Colonic mucosa (tissue), 4 donors: ENCODE measurements around the gene LYPD5. TPM values are rescaled to one million over a fixed set of nuclear protein-coding genes. Genes with fewer than 3 reads are reported as not detected.
A peak's percentile ranks its signal among the peaks of the same experiment; 100 is the strongest.

Experiments
- DNase-seq: peaks from one replicate; pipeline ENCODE4 v3.0.0-alpha.2; 2020
- H3K27ac ChIP-seq: fragments of 200-600 bp; one replicate; pipeline ENCODE4 v1.8.0; 2021
- H3K27me3 ChIP-seq: fragments of 200-600 bp; one replicate; pipeline ENCODE4 v1.8.0; 2021
- H3K36me3 ChIP-seq: fragments of 200-600 bp; one replicate; pipeline ENCODE4 v1.8.0; 2021
- H3K4me1 ChIP-seq: fragments of 200-600 bp; one replicate; pipeline ENCODE4 v1.8.0; 2021; ENCODE audit warnings: mild to moderate bottlenecking
- H3K4me3 ChIP-seq: fragments of 200-600 bp; one replicate; pipeline ENCODE4 v1.8.0; 2021
- H3K9ac ChIP-seq, 2 donors: one replicate each; pipeline ENCODE4 v1.7.0; 2013; ENCODE audit warnings: control low read depth in 2 of 2, low read depth in 2 of 2, low read length in 2 of 2
- H3K9me3 ChIP-seq: fragments of 200-600 bp; one replicate; pipeline ENCODE4 v1.8.0; 2021
- intact Hi-C: fragments of 100-400 bp; cut with DNase I; formaldehyde crosslinking; loops from one replicate; pipeline ENCODE4 v1.14.1; 2022
- total RNA-seq, 2 donors: library from RNA; stranded (reverse); fragmentation: NEBNext Ultra II Directional in 1 of 2; extraction: Animal tissue kit (Norgen Biotek cat#: 25700) in 1 of 2; gene quantifications; one replicate each; pipeline ENCODE4 v1.2.1, GENCODE V29; 2021
- TF ChIP-seq, protein P1 (sequence below): fragments of 200-600 bp; IDR thresholded peaks from one replicate; pipeline ENCODE4 v1.8.0; 2022; ENCODE audit warnings: antibody characterized with exemption, mild to moderate bottlenecking
- donor health status: healthy.
- donor health status: DM: no; HTN: no; CAD: no.
- donor health status: DM: no; HTN: no; CAD: no.

LYPD5 gene
- total RNA-seq, 2 donors from 2014 or later: 3.3 to 3.9 TPM

DNA sequence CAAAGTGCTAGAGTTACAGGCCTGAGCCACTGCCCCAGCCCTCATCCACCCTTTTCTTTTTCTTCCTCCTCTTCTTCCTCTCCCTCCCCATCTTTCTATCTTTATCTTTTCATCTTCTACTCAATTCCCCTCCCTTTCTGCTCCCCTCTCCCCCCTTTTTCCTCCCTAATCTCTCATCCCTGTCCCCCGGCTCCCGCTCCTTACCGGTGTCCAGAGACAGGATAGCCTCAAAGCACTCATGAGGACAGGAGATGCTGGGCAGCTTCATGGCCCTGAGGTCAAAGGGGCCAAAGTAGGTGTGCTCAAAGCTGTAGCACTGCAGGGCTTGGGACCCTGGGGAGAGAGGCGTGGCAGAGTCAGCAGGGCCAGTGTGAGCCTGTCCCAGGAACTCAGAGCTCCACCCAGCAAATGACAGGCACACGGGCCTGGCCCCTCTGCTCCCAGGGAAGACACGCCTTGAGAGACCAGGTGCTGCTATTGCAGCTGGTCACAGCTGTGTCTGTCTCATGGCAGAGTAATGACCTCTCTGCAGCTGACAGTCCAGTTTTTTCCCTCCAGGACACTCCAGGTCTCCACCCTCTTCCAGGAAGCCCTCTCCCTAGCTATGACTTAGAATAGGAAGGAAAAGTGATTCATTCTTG lies 2.6 kb downstream of the LYPD5 start:
- TF ChIP-seq, protein P1, sequence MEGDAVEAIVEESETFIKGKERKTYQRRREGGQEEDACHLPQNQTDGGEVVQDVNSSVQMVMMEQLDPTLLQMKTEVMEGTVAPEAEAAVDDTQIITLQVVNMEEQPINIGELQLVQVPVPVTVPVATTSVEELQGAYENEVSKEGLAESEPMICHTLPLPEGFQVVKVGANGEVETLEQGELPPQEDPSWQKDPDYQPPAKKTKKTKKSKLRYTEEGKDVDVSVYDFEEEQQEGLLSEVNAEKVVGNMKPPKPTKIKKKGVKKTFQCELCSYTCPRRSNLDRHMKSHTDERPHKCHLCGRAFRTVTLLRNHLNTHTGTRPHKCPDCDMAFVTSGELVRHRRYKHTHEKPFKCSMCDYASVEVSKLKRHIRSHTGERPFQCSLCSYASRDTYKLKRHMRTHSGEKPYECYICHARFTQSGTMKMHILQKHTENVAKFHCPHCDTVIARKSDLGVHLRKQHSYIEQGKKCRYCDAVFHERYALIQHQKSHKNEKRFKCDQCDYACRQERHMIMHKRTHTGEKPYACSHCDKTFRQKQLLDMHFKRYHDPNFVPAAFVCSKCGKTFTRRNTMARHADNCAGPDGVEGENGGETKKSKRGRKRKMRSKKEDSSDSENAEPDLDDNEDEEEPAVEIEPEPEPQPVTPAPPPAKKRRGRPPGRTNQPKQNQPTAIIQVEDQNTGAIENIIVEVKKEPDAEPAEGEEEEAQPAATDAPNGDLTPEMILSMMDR: no peak
- peak; percentile 70 for DNase-seq
- H3K9me3 ChIP-seq: no peaks in the 10 kb centered on the region
- H3K4me1 ChIP-seq: peaks cover 10% of the 10 kb centered on the region
- no peak overlapping the region for H3K4me3 ChIP-seq
- H3K36me3 ChIP-seq: no peaks in the 10 kb centered on the region
- H3K27ac ChIP-seq: peak overlapping the region; percentile 47
- H3K27me3 ChIP-seq: no peaks in the 10 kb centered on the region
- intact Hi-C loops: loop anchor here (10.0 kb wide), 1 partner anchor 255 kb away; no protein-coding TSS in a partner anchor
- H3K9ac ChIP-seq: no peak overlapping the region

DNA sequence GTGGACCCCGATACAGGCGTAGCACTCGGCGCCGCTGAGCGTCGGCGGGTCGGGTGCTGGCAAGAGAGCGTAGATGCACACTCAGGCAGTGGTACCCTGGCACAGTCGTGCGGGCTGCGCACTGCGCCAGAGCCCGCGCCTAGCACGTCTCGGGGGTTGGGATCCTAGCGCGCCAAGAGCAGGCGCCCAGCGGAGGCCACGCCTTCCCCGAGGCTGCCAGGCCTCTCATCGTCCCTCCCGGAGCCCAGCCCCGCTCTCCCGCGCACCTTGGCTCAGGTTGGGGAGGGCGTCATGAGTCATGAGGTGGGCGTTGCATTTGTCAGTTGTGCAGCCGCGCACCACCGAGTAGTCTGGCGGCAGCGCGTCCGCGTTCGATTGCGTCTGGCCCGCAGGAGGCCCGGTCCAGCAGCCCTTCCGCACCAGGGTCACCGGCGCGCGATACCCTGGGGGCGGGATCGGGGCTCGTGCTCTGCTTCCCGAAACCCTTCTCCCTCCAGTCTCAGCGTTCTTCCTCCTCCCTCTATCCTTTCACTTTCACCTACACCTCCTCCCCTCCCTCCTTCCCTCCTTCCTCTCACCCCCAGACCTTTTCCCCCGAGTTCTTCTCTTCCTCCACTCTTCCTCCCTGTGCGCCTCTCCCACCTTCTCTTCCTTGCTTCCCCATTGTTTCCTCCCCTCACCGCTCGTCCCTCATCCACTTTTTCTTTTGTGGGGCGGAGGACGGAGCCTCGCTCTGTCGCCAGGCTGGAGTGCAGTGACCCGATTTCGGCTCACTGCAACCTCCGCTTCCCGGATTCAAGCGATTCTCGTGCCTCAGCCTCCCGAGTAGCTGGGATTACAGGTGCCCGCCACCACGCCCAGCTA lies 3.5 kb downstream of the LYPD5 start:
- Histone ChIP-seq H3K9me3 (no peaks in the 10 kb centered on the region), H3K4me3 (peak overlapping the region; percentile 51), H3K9ac (peak overlapping the region in 1 of 2 donors; percentile 62), H3K4me1 (peaks cover 10% of the 10 kb centered on the region), H3K36me3 (no peaks in the 10 kb centered on the region), H3K27ac (peak overlapping the region; percentile 47), H3K27me3 (no peaks in the 10 kb centered on the region)
- TF ChIP-seq, protein P1: no peak
- intact Hi-C loops: no loop called here
- DNase-seq: peak; percentile 87

DNA sequence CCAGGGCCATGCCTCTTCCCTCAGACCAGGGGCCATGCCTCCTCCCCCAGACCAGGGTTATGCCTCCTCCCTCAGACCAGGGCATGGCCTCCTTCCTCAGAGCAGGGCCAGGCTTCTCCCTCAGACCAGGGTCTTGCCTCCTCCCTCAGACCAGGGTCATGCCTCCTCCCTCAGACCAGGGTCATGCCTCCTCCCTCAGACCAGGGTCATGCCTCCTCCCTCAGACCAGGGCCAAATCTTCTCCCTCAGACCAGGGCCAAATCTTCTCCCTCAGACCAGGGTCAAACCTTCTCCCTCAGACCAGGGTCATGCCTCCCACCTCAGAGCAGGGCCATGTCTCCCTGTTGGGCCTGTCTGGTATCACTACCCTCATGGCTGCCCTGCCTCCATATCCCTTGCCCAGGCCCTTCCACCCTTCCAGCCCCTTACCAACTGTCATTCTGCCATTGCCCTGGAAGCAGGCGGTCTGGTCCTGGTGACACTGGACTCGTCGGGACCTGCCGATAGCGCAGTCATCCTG lies 4.2 kb downstream of the LYPD5 start:
- TF ChIP-seq, protein P1: no peak
- H3K27ac ChIP-seq: no peak overlapping the region
- intact Hi-C loops: no loop called here
- DNase-seq: no peak
- no peaks in the 10 kb centered on the region for H3K9me3 ChIP-seq
- no peaks in the 10 kb centered on the region for H3K36me3 ChIP-seq
- H3K27me3 ChIP-seq: no peaks in the 10 kb centered on the region
- H3K4me1 ChIP-seq: peaks cover 10% of the 10 kb centered on the region
- H3K9ac ChIP-seq: peak overlapping the region in 1 of 2 donors; percentile 62
- peak overlapping the region; percentile 51 for H3K4me3 ChIP-seq

DNA sequence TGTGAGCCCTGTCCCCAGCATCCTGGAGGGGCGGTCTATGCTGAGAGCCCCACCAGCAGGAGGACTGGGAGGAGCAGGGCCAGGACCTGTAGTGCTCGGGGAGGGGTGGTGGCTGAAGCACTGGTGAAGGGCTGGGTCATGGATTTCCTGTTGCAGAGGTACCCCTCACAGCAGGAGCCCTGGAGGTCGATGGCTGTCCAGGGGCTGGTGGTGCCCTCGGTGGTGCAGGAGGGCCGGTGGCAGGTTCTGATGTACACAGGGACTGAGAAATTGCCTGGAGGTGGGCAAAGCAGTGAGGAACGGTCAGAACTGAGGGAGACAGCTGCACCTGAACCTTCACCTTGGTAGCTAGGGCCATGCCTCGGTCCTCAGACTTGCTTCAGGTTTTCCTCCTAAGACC lies 4.7 kb downstream of the LYPD5 start:
- TF ChIP-seq, protein P1: no peak
- Histone ChIP-seq H3K9me3 (no peaks in the 10 kb centered on the region), H3K4me1 (peaks cover 10% of the 10 kb centered on the region), H3K36me3 (no peaks in the 10 kb centered on the region), H3K4me3 (no peak overlapping the region), H3K9ac (no peak overlapping the region), H3K27me3 (no peaks in the 10 kb centered on the region), H3K27ac (no peak overlapping the region)
- intact Hi-C loops: no loop called here
- no peak for DNase-seq

DNA sequence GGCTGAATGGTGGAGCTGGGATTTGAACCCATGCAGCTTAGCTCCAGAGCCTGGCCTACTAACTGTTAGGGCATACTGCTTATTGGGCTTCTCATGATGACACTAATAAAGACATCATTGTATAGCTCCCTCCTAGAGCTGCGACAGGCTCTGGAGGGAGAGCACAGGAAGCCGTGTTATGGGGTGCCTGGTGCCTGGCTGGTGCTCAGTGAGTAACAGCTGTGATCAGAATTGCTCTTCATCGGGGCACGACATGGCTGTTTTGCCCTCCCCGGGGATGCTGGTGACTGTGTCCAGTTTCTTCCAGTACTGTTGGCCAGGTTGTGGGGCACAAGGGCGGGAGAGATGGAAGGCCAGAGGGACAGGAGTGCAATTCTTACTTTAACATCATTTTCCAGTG lies 5.1 kb downstream of the LYPD5 start:
- Histone ChIP-seq H3K4me1 (peaks cover 10% of the 10 kb centered on the region), H3K27ac (no peak overlapping the region), H3K9ac (no peak overlapping the region), H3K36me3 (no peaks in the 10 kb centered on the region), H3K27me3 (no peaks in the 10 kb centered on the region), H3K4me3 (no peak overlapping the region), H3K9me3 (no peaks in the 10 kb centered on the region)
- DNase-seq: no peak
- TF ChIP-seq, protein P1: no peak
- intact Hi-C loops: no loop called here
